Neutrophil (primary cell): ENCODE data around the gene CNTNAP5.

Source experiments
- H3K27ac ChIP-seq: fragments of 200-600 bp; sonication (generic); 2 replicates; pipeline ENCODE4 v1.5.1; 2016; ENCODE audit warnings: mild to moderate bottlenecking, moderate library complexity
- H3K27me3 ChIP-seq: fragments of 200-600 bp; sonication (generic); 2 replicates; pipeline ENCODE4 v1.6.0; 2016; ENCODE audit warnings: mild to moderate bottlenecking
- H3K36me3 ChIP-seq: fragments of 200-600 bp; sonication (generic); 2 replicates; pipeline ENCODE4 v1.5.1; 2017
- H3K4me1 ChIP-seq, 2 experiments: fragments of 200-600 bp in 1 of 2; sonication (generic) in 1 of 2; 1 replicate in 1 of 2; 2 replicates in 1 of 2; pipeline versions ENCODE4 v1.5.1 to v1.6.1; 2013 to 2016; ENCODE audit warnings: low read depth in 1 of 2, low read length in 1 of 2, mild to moderate bottlenecking in 1 of 2, moderate library complexity in 1 of 2; ENCODE audit not compliant: control insufficient read depth in 1 of 2, insufficient read depth in 1 of 2
- H3K4me3 ChIP-seq, 2 experiments: fragments of 200-600 bp in 1 of 2; sonication (generic) in 1 of 2; 1 replicate in 1 of 2; 2 replicates in 1 of 2; pipeline ENCODE4 v1.5.1; 2013 to 2016; ENCODE audit warnings: low read depth in 1 of 2, low read length in 1 of 2, mild to moderate bottlenecking in 1 of 2, moderate library complexity in 1 of 2
- H3K9me3 ChIP-seq: fragments of 200-600 bp; sonication (generic); 2 replicates; pipeline ENCODE4 v1.5.1; 2016
- CTCF ChIP-seq: fragments of 200-600 bp; sonication (generic); IDR thresholded peaks from 2 replicates; pipeline ENCODE4 v1.5.1; 2016; ENCODE audit warnings: antibody characterized with exemption

Gene CNTNAP5

GRCh38 chr2:124246170-124246569 lies 221.1 kb downstream of the CNTNAP5 start:
- no peaks in the 10 kb centered on the region for H3K27me3 ChIP-seq
- H3K4me1 ChIP-seq: no peaks in the 10 kb centered on the region
- H3K9me3 ChIP-seq: no peaks in the 10 kb centered on the region
- no peak for TF ChIP-seq CTCF
- H3K4me3 ChIP-seq: no peak overlapping the region
- H3K27ac ChIP-seq: no peak overlapping the region
- no peaks in the 10 kb centered on the region for H3K36me3 ChIP-seq

DNA sequence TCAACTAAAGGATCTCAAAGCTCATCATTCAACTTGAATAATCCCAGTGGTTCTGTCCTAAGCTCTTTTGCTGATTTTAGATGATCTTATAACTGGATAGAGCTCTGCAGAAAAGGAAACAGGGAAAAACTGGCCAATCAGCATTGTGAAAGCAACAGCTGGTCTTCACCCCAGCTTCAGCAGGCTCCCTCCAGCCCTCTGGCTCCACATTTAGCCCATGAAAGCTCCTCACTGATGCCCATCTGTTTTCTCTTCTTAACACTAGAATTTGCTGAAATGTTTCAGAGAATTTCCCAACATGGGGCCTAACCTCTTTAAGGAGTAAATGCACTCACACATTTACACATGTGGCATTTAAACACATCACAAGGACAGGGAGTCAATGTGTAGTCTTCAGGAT lies 223.3 kb downstream of the CNTNAP5 start:
- Histone ChIP-seq H3K27ac (no peak overlapping the region), H3K36me3 (no peaks in the 10 kb centered on the region), H3K4me3 (no peak overlapping the region), H3K4me1 (no peaks in the 10 kb centered on the region), H3K9me3 (no peaks in the 10 kb centered on the region), H3K27me3 (no peaks in the 10 kb centered on the region)
- TF ChIP-seq CTCF: no peak

DNA sequence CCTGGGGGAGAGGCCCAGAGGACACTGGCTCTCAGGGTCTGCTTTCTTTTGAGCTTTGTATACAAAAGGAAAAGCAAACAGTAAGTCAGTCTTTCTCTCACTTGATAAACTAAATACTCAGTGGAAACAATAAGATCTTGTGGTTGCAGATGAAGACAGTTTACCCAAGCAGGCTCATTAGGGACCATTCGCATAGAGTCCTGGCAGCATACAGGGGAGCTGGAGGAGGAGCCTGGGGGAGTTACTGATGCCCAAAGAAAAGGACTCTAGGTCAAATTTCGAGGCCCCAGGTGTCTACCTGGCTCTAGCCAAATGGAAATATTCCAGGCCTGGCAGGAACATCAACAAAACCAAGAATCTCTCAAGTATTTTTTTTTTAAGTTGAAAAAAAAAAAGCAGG lies 225.3 kb downstream of the CNTNAP5 start:
- Histone ChIP-seq H3K9me3 (no peaks in the 10 kb centered on the region), H3K27ac (no peak overlapping the region), H3K36me3 (no peaks in the 10 kb centered on the region), H3K27me3 (no peaks in the 10 kb centered on the region), H3K4me3 (no peak overlapping the region), H3K4me1 (no peaks in the 10 kb centered on the region)
- no peak for TF ChIP-seq CTCF

DNA sequence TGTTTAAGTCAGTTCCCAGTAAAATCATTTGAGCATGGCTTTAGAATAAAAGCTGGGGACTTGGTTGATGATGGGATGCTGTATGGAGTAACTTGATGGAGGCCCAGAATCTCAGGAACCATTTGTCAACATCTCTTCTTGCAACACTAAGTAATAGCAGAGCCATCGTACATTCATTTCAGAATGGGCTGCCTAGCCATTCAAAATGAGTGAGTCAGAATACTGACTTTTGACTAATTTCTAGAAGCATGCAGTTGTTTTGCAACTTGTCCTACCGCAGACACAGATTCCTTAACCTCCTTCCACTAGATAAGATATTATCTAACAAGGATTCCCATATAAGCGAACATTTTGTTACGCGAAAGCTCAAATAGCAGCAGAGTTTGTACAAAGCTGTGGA lies 229.5 kb downstream of the CNTNAP5 start:
- H3K27ac ChIP-seq: no peak overlapping the region
- H3K27me3 ChIP-seq: no peaks in the 10 kb centered on the region
- H3K4me1 ChIP-seq: no peaks in the 10 kb centered on the region
- H3K4me3 ChIP-seq: no peak overlapping the region
- TF ChIP-seq CTCF: no peak
- H3K36me3 ChIP-seq: no peaks in the 10 kb centered on the region
- H3K9me3 ChIP-seq: no peaks in the 10 kb centered on the region

DNA sequence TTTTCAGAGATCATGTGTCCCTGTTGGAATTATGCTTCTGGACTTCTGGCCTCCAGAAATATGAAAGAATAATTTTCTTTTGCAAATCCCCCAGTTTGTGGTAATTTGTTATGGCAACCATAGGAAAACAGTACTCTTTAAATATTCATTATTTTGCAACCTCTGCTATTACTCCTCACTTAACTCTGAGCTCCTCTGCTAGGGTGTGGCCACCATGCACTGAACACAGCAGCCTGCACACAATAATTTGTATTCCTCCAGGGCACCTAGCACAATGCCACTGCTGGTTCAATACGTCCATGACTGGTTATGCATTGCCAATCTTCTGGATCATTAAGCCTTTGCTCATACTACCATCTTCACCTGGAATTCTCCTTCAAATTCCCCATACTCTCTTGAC lies 232.0 kb downstream of the CNTNAP5 start:
- Histone ChIP-seq H3K36me3 (no peaks in the 10 kb centered on the region), H3K4me1 (no peaks in the 10 kb centered on the region), H3K9me3 (no peaks in the 10 kb centered on the region), H3K4me3 (no peak overlapping the region), H3K27ac (no peak overlapping the region), H3K27me3 (no peaks in the 10 kb centered on the region)
- TF ChIP-seq CTCF: no peak
